Measurements from ENCODE around the gene DGKB. TPM values are rescaled to one million over a fixed set of nuclear protein-coding genes. Genes with fewer than 3 reads are reported as not detected.
A peak's percentile ranks its signal among the peaks of the same experiment; 100 is the strongest.

The DGKB gene
- total and polyA plus RNA-seq, 2 of the 8 experiments (the other 6 are each of a cell fraction or from before 2014, with no cell fraction given) = 1.9 to 2.6 TPM

GRCh38 chr7:14104861-14105260 is 797.7 kb downstream of the DGKB start:
- no peak overlapping the region for H4K8ac ChIP-seq (ENCODE audit: extremely low read depth, insufficient read depth, low read length)
- peak overlapping the region; percentile 89 for H2AFZ ChIP-seq (ENCODE audit: low read length)
- H3K18ac ChIP-seq (ENCODE audit: extremely low read depth, low read length) = no peak overlapping the region
- H2BK12ac ChIP-seq (ENCODE audit: low read depth, low read length) = no peak overlapping the region
- H3K4me3 ChIP-seq (ENCODE audit: extremely low read depth in 1 of 4, insufficient read depth in 2 of 4, low read depth in 3 of 4, low read length in 4 of 4) = no peak overlapping the region
- H2BK20ac ChIP-seq (ENCODE audit: low read length) = no peak overlapping the region
- ChIA-PET CTCF (ENCODE audit: partially characterized antibody) (no interaction called here), POLR2A (ENCODE audit: partially characterized antibody) (no interaction called here)
- no peak overlapping the region for H3K27ac ChIP-seq (ENCODE audit: low read depth, low read length)
- no peaks in the 10 kb centered on the region for H4K20me1 ChIP-seq (replicated peaks in 1 of 2; ENCODE audit: control insufficient read depth in 1 of 2, insufficient read depth in 2 of 2, low read length in 2 of 2)
- no peak overlapping the region for H4K91ac ChIP-seq (replicated peaks; ENCODE audit: insufficient read length, low read length)
- H2BK15ac ChIP-seq (ENCODE audit: low read length) = no peak overlapping the region
- H3K36me3 ChIP-seq (ENCODE audit: control insufficient read depth in 2 of 4, insufficient read depth in 4 of 4, low read length in 3 of 4) = no peaks in the 10 kb centered on the region
- no peak overlapping the region for H2BK120ac ChIP-seq (replicated peaks; ENCODE audit: low read depth, low read length)
- no peaks in the 10 kb centered on the region for H3K79me2 ChIP-seq (ENCODE audit: control insufficient read depth in 1 of 2, insufficient read depth in 2 of 2, low read length in 2 of 2)
- no peak overlapping the region for H3K56ac ChIP-seq (replicated peaks; ENCODE audit: insufficient read length, low read depth, low read length)
- DNase-seq (ENCODE audit: low read depth in 1 of 2, low spot score in 2 of 2) = no peak
- FAIRE-seq = peak; percentile 7
- 84% methylated on average over 3 of the region's 3 CpGs; no CpG with 5 or more reads in 1 of the 2 experiments for WGBS, 2 experiments (ENCODE audit: extremely low coverage in 1 of 2, insufficient coverage in 1 of 2, insufficient read length in 1 of 2, insufficient replicate concordance in 2 of 2, low coverage in 1 of 2, low lambda C conversion rate in 2 of 2, missing lambda C conversion rate in 1 of 2)
- H3K14ac ChIP-seq (ENCODE audit: insufficient read length) = no peak overlapping the region
- no peaks in the 10 kb centered on the region for H3K79me1 ChIP-seq (ENCODE audit: low read depth, low read length)
- no peak overlapping the region for H3K4me2 ChIP-seq (ENCODE audit: insufficient read depth in 1 of 2, low read depth in 2 of 2, low read length in 2 of 2)
- no peak overlapping the region for H4K5ac ChIP-seq (ENCODE audit: insufficient read length, low read depth, low read length)
- H3K4ac ChIP-seq (replicated peaks; ENCODE audit: insufficient read length, low read depth, low read length) = no peak overlapping the region
- no peaks in the 10 kb centered on the region; a peak in 1 of 4 replicates for H3K9me3 ChIP-seq (ENCODE audit: insufficient read depth in 2 of 2, low read depth in 1 of 2, low read length in 1 of 2)
- H3K27me3 ChIP-seq (replicated peaks in 1 of 4; ENCODE audit: control insufficient read depth in 3 of 4, extremely low read depth in 1 of 4, insufficient read depth in 3 of 4, low read length in 3 of 4) = no peaks in the 10 kb centered on the region
- H3K23me2 ChIP-seq (ENCODE audit: low read depth, low read length) = no peaks in the 10 kb centered on the region
- H2BK5ac ChIP-seq (ENCODE audit: low read depth, low read length) = no peak overlapping the region
- no peak overlapping the region for H3K23ac ChIP-seq (ENCODE audit: insufficient read length)
- H3K4me1 ChIP-seq (replicated peaks in 1 of 4; ENCODE audit: control insufficient read depth in 3 of 4, insufficient read depth in 4 of 4, low read length in 3 of 4) = no peaks in the 10 kb centered on the region
- no peak overlapping the region for H3K9ac ChIP-seq (replicated peaks in 1 of 4; ENCODE audit: extremely low read depth in 1 of 4, low read depth in 3 of 4, low read length in 3 of 4)
- TF ChIP-seq SIN3A (conservative IDR thresholded peaks at IDR 0.05 in 1 of 2, IDR thresholded peaks at IDR 0.05 in 1 of 2; ENCODE audit: low read depth in 1 of 2, low read length in 2 of 2) = no peak
- no peak for TF ChIP-seq RNF2 (IDR thresholded peaks at IDR 0.05; ENCODE audit: borderline replicate concordance, low read depth, low read length, missing control alignments, poor library complexity, severe bottlenecking)
- TF ChIP-seq SUZ12 (IDR thresholded peaks at IDR 0.05; ENCODE audit: low read length) = no peak
- no peak for TF ChIP-seq SP4 (IDR thresholded peaks at IDR 0.05; ENCODE audit: low read length)
- TF ChIP-seq RXRA (IDR thresholded peaks at IDR 0.05; ENCODE audit: insufficient read depth, low read depth, low read length) = no peak
- no peak for TF ChIP-seq EGR1 (IDR thresholded peaks at IDR 0.05; ENCODE audit: borderline replicate concordance, low read depth, low read length)
- no peak for TF ChIP-seq YY1 (IDR thresholded peaks at IDR 0.05; ENCODE audit: low read depth, low read length)
- TF ChIP-seq ZNF274 (IDR thresholded peaks at IDR 0.05; ENCODE audit: borderline replicate concordance, extremely low read depth, low read length) = no peak
- TF ChIP-seq CHD1 (IDR thresholded peaks at IDR 0.05; ENCODE audit: low read depth, low read length) = no peak
- TF ChIP-seq CEBPB (IDR thresholded peaks at IDR 0.05; ENCODE audit: low read depth, low read length) = no peak
- TF ChIP-seq CBX5 (IDR thresholded peaks at IDR 0.05; ENCODE audit: low read depth, low read length) = no peak
- TF ChIP-seq POU5F1 (IDR thresholded peaks at IDR 0.05; ENCODE audit: low read depth, low read length) = no peak
- H2AK5ac ChIP-seq (ENCODE audit: low read depth, low read length) = no peak overlapping the region

All from H1 (cell line).